HG03521 (cell line): Measurements from ENCODE around the gene VTI1A.

Experiments used
- ATAC-seq: cut with Tn5 transposase; IDR thresholded peaks from one replicate; pipeline ENCODE4 v1.9.1; 2021; ENCODE audit warnings: mild to moderate bottlenecking, moderate library complexity; ENCODE audit not compliant: unreplicated experiment

VTI1A gene

GRCh38 chr10:112775381-112775780, 328.4 kb downstream of the VTI1A start:
- no peak for ATAC-seq

- no peak for ATAC-seq
These were observed 329.1 kb downstream of the VTI1A start for GRCh38 chr10:112775892-112776674.

GRCh38 chr10:112778579-112778978, 331.6 kb downstream of the VTI1A start:
- no peak for ATAC-seq

- ATAC-seq = no peak
These were observed 332.2 kb downstream of the VTI1A start for GRCh38 chr10:112779025-112779770.

GRCh38 chr10:112782200-112782907, 335.3 kb downstream of the VTI1A start:
- ATAC-seq = no peak

GRCh38 chr10:112783351-112784021, 336.5 kb downstream of the VTI1A start:
- no peak for ATAC-seq

GRCh38 chr10:112784022-112784461, 337.0 kb downstream of the VTI1A start:
- no peak for ATAC-seq

GRCh38 chr10:112785089-112785488, 338.1 kb downstream of the VTI1A start:
- no peak for ATAC-seq

GRCh38 chr10:112789248-112789647, 342.2 kb downstream of the VTI1A start:
- ATAC-seq = no peak

- no peak for ATAC-seq
These were observed 343.0 kb downstream of the VTI1A start for GRCh38 chr10:112790030-112790429.

- no peak for ATAC-seq
These were observed 343.9 kb downstream of the VTI1A start for GRCh38 chr10:112790921-112791320.

GRCh38 chr10:112791447-112791846, 344.4 kb downstream of the VTI1A start:
- no peak for ATAC-seq

GRCh38 chr10:112792487-112793201, 345.6 kb downstream of the VTI1A start:
- no peak for ATAC-seq

GRCh38 chr10:112793202-112793921, 346.3 kb downstream of the VTI1A start:
- no peak for ATAC-seq

GRCh38 chr10:112794201-112794600, 347.2 kb downstream of the VTI1A start:
- no peak for ATAC-seq

GRCh38 chr10:112795067-112795466, 348.1 kb downstream of the VTI1A start:
- ATAC-seq = no peak

- no peak for ATAC-seq
These were observed 350.2 kb downstream of the VTI1A start for GRCh38 chr10:112797197-112797596.

GRCh38 chr10:112797855-112798254, 350.8 kb downstream of the VTI1A start:
- no peak for ATAC-seq

GRCh38 chr10:112799038-112799437, 352.0 kb downstream of the VTI1A start:
- no peak for ATAC-seq
